ENCODE measurements around the gene EEF1E1.
"Not testable (repeated sequence)": the region's sequence is repeated elsewhere in the genome, so short reads cannot be mapped to it uniquely, and the experiment has no call there.

Gene EEF1E1

DNA sequence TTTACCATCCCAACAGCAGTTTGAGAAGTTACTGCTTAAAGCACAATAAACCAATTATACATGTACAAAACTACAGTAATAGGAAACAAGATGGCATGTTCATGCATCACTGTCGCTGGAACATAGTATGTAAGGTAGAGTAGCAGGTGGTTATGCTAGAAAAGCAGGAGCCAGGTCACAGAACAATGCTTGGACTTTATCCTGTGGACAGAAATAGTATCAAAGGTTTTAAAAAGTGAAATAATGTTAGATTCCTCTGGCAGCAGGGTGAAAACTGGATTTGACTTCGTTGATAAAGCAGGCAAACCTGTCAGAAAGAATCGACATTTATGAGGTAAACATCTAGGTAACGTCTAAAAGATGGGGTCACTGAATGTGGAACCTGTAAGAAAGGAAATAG is 40.6 kb downstream of the EEF1E1 start:
- no peak for DNase-seq

DNA sequence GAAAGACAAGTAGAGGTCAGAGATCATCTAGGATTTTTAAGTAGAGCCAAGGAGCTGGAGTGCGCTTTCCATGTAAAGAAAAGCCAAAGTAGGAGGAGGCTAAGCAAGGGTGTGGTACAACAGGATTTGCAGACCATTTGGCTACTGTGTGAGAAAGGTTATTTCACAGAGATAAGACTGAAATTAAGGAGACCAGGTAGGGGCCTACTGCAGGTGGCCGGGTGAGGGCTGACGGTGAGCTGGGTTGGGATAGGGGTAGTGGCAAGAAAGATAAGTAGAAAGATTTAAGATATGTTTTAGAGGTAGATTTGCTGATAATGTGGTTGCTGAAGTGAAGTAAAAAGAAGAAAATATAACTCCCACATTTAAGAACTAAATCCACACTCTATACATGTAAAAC is 42.0 kb downstream of the EEF1E1 start:
- DNase-seq, result no peak

DNA sequence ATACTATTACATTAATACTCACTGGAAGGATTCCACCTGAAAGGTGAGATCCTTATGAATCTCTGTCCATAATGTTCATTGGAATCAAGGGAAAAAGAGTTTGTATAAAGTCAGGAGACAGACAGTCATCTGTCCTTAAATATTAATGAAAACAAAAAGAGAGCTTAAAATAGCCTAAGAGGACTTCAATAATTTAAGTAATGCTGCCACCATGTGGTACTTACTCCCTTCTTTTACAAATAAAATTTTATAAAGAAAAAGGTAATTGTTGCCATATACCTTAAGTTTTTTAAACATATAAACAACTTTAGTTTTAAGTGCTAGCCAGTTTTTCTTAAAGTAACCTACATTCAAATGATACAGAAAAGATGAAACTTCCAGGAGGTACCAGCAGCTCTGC is 43.2 kb downstream of the EEF1E1 start:
- no peak for DNase-seq

DNA sequence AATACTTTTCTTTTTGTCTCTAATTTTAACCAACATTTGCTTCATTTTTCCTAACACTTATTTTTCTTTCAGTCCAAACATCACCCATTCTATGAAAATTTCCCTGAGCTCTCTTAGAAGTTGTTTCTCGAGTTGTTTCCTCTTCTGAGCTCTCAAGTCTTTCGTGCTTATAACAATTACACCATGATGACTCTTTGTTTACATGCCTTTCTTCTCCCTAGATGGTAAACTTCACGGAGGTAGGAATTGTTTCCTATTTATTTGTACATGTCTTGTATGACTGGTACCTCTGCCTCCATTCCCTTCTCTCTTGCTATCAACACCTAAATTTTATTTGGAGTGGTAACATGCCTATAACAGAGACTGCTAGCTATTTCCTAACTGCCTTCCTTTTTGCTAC is 44.6 kb downstream of the EEF1E1 start:
- DNase-seq, result no peak

DNA sequence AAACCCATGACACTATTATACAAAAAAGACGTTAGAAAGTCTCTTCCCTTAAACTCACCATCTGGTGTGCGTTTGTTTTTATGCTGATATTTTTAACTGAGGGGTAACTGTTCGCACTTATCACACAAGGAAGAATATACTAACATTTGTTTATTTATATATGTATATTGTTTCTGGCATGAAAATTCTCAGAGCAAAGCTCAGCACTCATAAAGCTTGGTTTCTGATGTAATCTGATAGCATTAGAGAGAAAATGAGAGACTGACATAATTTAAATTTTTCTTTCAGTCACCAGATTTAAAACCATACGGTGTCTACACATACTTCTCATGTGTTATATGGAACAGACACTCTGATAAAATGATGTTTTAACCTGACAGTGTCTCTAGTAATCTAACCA is 45.1 kb downstream of the EEF1E1 start:
- no peak for DNase-seq

DNA sequence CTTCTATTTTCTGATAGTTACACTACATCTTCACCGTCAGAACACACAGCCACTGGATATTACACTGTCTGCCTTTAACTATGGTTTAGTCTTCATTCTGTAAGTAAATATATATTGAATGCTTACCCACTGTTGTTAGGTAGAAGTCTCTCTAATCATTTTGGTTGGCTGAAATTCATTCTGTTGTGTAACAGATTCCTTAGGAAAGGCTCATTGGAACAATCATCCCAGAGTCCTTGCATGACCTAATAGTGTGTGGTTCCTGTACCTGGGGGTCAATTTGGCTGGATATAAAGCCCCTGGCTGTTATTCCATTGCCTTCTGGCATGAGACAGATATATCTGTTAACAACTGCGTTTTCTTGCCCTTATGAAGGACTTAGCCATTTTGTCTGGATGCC is 48.1 kb downstream of the EEF1E1 start:
- no peak for DNase-seq

DNA sequence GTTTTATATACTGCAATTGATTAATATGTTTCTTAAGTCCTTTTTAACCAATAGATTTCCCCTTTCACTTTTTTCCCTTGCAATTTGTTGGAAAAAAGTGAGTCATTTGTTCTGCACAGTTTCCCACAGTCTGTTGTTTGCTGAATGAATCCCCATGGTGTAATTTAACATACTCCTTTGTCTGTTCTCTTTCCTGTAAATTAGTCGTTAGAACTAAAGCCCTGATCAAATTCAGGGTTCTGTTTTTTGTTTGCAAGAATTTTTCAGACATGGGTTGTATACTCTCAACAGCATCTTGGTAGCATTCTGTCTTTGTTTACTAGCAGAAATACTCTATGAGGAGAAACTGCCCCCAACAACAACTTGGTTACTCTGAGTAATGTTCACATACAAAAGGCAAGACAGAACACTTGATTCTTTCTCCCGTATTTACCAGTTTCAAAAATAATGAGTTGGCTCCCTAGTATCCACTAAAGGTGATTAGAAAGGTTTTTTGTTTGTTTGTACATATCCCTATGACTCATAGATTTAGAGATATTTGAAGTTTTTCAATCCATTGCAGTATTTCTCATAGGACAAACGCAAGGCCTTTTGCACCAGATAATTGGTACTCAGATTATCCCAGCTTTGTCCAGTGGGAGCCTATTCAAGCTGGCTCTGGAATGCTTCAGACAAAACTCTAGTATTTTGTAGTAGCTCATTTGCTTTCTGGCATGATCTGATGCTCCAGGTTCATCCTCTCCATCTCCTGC is 54.6 kb downstream of the EEF1E1 start:
- DNase-seq, result no peak

DNA sequence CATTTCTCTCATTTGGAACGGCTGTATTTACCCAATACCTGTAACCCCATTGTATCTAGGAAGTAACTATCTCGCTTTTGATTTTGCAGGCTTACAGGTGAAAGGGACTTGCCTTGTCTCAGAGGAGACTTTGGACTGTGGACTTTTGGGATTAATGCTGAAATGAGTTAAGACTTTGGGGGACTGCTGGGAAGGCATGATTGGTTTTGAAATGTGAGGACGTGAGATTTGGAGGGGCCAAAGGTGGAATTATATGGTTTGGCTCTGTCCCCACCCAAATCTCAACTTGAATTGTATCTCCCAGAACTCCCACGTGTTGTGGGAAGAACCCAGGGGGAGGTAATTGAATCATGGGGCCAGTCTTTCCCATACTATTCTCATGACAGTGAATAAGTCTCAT is 56.6 kb downstream of the EEF1E1 start:
- DNase-seq, result not testable (repeated sequence)

DNA sequence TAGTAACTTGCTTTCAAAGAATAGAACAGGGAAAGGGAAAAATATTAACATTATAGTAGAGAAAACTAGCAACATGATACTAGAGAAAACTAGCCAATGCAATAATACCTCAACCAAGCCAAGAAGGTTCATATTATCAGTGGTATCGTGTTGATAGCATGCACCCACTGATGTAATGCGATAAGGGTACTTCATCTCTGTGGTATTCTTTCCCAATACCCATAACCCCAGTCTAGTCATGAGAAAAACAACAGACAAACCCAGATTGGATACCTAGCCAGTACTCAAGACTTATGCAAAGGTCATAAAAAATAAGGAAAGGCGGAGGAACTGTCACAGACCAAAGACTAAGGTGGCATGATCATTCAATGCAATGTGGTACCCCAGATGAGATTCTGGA is 59.1 kb downstream of the EEF1E1 start:
- no peak for DNase-seq

DNA sequence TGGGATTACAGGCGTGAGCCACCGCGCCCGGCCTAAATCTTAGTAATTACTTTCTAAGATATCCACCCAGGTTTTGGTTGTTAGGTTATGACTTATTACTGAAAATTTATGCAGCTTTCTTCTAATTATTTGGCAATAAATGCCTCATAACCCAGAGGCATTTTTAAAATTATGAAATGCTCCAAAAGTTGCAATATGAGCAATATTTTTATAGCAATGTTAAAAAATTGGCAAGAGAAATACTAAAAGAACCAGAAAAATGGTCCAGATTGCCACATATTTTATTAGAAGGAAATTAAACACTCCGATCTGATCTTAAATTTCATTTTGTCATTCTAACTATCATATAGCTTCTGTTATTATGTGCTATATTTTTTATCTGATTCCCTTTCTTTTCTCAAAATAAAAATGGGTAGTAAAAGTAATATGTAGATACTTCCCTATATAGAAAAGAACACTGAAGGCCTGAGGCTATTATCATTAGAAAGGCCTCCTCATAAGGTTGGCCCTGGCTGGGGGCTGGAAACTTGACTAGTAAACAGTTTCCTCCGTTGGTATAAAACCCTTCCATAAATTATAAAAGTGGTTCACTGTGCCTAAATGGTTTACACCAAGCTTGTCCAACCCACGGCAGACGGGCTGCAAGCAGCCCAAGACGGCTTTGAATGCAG is 60.3 kb downstream of the EEF1E1 start:
- DNase-seq, result no peak

DNA sequence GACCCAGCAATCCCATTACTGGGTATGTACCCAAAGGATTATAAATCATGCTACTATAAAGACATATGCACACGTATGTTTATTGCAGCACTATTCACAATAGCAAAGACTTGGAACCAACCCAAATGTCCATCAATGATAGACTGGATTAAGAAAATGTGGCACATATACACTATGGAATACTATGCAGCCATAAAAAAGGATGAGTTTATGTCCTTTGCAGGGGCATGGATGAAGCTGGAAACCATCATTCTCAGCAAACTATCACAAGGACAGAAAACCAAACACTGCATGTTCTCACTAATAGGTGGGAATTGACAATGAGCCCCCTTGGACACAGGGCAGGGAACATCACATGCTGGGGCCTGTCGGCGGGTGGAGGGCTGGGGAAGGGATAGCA is 68.2 kb downstream of the EEF1E1 start:
- not testable (repeated sequence) for DNase-seq

DNA sequence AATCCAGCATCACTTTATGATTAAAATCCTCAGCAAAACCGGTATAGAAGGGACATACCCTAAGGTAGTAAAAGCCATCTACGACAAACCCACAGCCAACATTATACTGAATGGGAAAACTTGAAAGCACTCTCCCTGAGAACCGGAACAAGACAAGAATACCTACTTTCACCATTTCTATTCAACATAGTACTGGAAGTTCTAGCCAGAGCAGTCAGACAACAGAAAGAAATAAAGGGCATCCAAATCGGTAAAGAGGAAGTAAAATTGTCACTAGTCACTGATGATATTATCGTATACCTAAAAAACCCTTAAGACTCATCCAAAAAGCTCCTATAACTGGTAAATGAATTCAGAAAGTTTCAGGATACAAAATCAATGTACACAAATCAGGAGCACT is 71.4 kb downstream of the EEF1E1 start:
- DNase-seq, result no peak
